ENCODE results near the gene WTAP. TPM values are rescaled to one million over a fixed set of nuclear protein-coding genes. Genes with fewer than 3 reads are reported as not detected.

Gene WTAP
- total RNA-seq, 1 experiment from 2014 or later, result 138 TPM

DNA sequence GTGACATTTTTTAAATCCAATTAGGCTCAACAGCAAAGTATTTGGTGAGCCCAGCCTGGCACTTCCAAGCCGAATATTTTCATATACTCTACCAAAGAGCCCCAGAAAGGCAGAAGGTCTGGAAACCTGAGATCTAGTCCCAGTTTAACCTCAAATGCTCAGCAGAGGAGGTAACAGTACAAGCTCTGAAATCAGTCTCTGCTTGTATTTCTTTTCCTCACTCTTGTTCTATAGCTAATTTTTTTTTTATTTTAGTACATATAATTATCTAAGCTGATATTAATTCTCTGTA, 43.3 kb upstream of the WTAP start:
- no CpG with 5 or more reads among the region's 1 CpG for WGBS (ENCODE audit: extremely low coverage, insufficient read length, low lambda C conversion rate)
- Histone ChIP-seq H4K91ac (ENCODE audit: insufficient read length, low read depth, low read length) (no peak overlapping the region), H3K23me2 (ENCODE audit: insufficient read length, low read depth, low read length, poor library complexity, severe bottlenecking) (no peaks in the 10 kb centered on the region), H3K56ac (ENCODE audit: insufficient read length, low read depth, low read length) (no peak overlapping the region), H3K79me2 (ENCODE audit: insufficient read depth, low read length) (no peaks in the 10 kb centered on the region), H2BK15ac (ENCODE audit: low read depth, low read length) (no peak overlapping the region), H2BK12ac (ENCODE audit: insufficient read length, low read depth, low read length) (no peak overlapping the region), H3K23ac (ENCODE audit: insufficient read length, low read depth, low read length) (no peak overlapping the region), H3K4ac (ENCODE audit: low read depth, low read length) (no peak overlapping the region), H3K9me3 (ENCODE audit: control insufficient read depth, low read depth, low read length) (no peaks in the 10 kb centered on the region), H3K14ac (ENCODE audit: insufficient read depth, low read length) (no peak overlapping the region), H3K27ac (ENCODE audit: insufficient read length, low read depth, low read length) (no peak overlapping the region), H4K8ac (replicated peaks; ENCODE audit: insufficient read length, low read depth, low read length) (no peak overlapping the region), H3K27me3 (ENCODE audit: insufficient read depth, low read length) (no peaks in the 10 kb centered on the region), H3K9ac (ENCODE audit: extremely low read depth, insufficient read length, low read length) (no peak overlapping the region), H2BK120ac (ENCODE audit: low read depth, low read length, poor library complexity, severe bottlenecking) (no peak overlapping the region), H4K5ac (ENCODE audit: insufficient read length, low read depth, low read length) (no peak overlapping the region), H2BK5ac (ENCODE audit: insufficient read length, low read length) (no peak overlapping the region), H3K4me1 (ENCODE audit: insufficient read depth, low read length) (no peaks in the 10 kb centered on the region), H3K79me1 (ENCODE audit: insufficient read depth, low read depth, low read length, poor library complexity, severe bottlenecking) (no peaks in the 10 kb centered on the region), H2BK20ac (ENCODE audit: low read depth, low read length, poor library complexity, severe bottlenecking) (no peak overlapping the region), H2AK5ac (ENCODE audit: insufficient read length, low read length) (no peak overlapping the region), H3T11ph (ENCODE audit: low read length) (no peak overlapping the region), H4K20me1 (ENCODE audit: control insufficient read depth, insufficient read depth, insufficient read length) (no peaks in the 10 kb centered on the region), H3K4me2 (ENCODE audit: insufficient read depth, insufficient read length, low read length) (no peak overlapping the region), H3K18ac (ENCODE audit: insufficient read length, low read depth, low read length) (no peak overlapping the region), H2AFZ (ENCODE audit: low read length) (no peak overlapping the region)
- TF ChIP-seq, protein P1, sequence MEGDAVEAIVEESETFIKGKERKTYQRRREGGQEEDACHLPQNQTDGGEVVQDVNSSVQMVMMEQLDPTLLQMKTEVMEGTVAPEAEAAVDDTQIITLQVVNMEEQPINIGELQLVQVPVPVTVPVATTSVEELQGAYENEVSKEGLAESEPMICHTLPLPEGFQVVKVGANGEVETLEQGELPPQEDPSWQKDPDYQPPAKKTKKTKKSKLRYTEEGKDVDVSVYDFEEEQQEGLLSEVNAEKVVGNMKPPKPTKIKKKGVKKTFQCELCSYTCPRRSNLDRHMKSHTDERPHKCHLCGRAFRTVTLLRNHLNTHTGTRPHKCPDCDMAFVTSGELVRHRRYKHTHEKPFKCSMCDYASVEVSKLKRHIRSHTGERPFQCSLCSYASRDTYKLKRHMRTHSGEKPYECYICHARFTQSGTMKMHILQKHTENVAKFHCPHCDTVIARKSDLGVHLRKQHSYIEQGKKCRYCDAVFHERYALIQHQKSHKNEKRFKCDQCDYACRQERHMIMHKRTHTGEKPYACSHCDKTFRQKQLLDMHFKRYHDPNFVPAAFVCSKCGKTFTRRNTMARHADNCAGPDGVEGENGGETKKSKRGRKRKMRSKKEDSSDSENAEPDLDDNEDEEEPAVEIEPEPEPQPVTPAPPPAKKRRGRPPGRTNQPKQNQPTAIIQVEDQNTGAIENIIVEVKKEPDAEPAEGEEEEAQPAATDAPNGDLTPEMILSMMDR (conservative IDR thresholded peaks at IDR 0.05), result no peak
- Mint-ChIP-seq H3K4me1 (0 out of 4 replicates have a peak, but pooled peaks cover 0 to under 1% of the 10 kb centered on the region in 2 experiments), H3K4me3 (no peak overlapping the region), H3K27ac (no peak overlapping the region), H3K27me3 (ENCODE audit: low read depth) (no peaks in the 10 kb centered on the region), H3K9me3 (no peaks in the 10 kb centered on the region), H3K36me3 (ENCODE audit: insufficient read depth in 1 of 3, low read depth in 3 of 3) (peaks cover 26 to 59% (median 56%) of the 10 kb centered on the region in 3 experiments; a peak in 6 of 7 replicates)
- DNase-seq, result no peak

Data from H9 (cell line).